Vagina (tissue), 2 donors: ENCODE data around the gene LTB4R. TPM values are rescaled to one million over a fixed set of nuclear protein-coding genes. Genes with fewer than 3 reads are reported as not detected.

Source experiments
- DNase-seq, 2 donors: peaks; one replicate each; pipeline ENCODE4 v3.0.0-alpha.2; 2017; ENCODE audit errors: extremely low spot score in 2 of 2
- H3K27ac ChIP-seq: fragments of 200-600 bp; sonication (generic); one replicate; pipeline ENCODE4 v1.5.1; 2019
- H3K27me3 ChIP-seq: fragments of 200-600 bp; sonication (generic); one replicate; pipeline ENCODE4 v1.5.1; 2019
- H3K36me3 ChIP-seq, 2 donors: fragments of 200-600 bp; sonication (generic); one replicate each; pipeline ENCODE4 v1.5.1; 2017 to 2019
- H3K4me1 ChIP-seq: fragments of 200-600 bp; sonication (generic); one replicate; pipeline ENCODE4 v1.5.1; 2019
- H3K4me3 ChIP-seq, 2 donors: fragments of 200-600 bp; sonication (generic); 1 replicate in 1 of 2; 2 replicates in 1 of 2; pipeline ENCODE4 v1.5.1; 2016 to 2019
- H3K9me3 ChIP-seq: fragments of 200-600 bp; sonication (generic); one replicate; pipeline ENCODE4 v1.5.1; 2019
- CTCF ChIP-seq, 3 experiments: fragments of 450-650 bp in 2 of 3; fragments of 200-600 bp in 1 of 3; sonication (generic) in 1 of 3; IDR thresholded peaks; one replicate each; pipeline ENCODE4 v1.5.1; 2017 to 2019; ENCODE audit warnings: antibody characterized with exemption in 3 of 3, mild to moderate bottlenecking in 2 of 3, moderate library complexity in 2 of 3
- POLR2A ChIP-seq, 2 donors: fragments of 450-650 bp; IDR thresholded peaks; one replicate each; pipeline ENCODE4 v1.6.1; 2017; ENCODE audit warnings: antibody characterized with exemption in 2 of 2, mild to moderate bottlenecking in 2 of 2, moderate library complexity in 2 of 2
- POLR2AphosphoS5 ChIP-seq, 2 donors: sonication (generic); formaldehyde crosslinking; IDR thresholded peaks; one replicate each; pipeline ENCODE4 v1.9.0; 2017; ENCODE audit warnings: antibody characterized with exemption in 2 of 2, mild to moderate bottlenecking in 2 of 2, low read depth in 1 of 2; ENCODE audit not compliant: insufficient read depth in 1 of 2
- intact Hi-C: fragments of 100-400 bp; cut with DNase I; formaldehyde crosslinking; loops from one replicate; pipeline ENCODE4 v1.15.1; 2023
- total RNA-seq: library from RNA; depleted of rRNA; stranded (reverse); fragments of >200 nt; gene quantifications from one replicate; pipeline ENCODE4 v1.2.3, GENCODE V29; 2016

LTB4R gene
- total RNA-seq, 1 donor from 2014 or later: 35.1 TPM

GRCh38 chr14:24300326-24300980, 10.8 kb upstream of the LTB4R start:
- Histone ChIP-seq H3K36me3 (peaks cover 0 to 50% of the 10 kb centered on the region in 2 donors), H3K4me3 (peak overlapping the region; percentile 69 to 87), H3K27me3 (no peaks in the 10 kb centered on the region), H3K9me3 (no peaks in the 10 kb centered on the region), H3K27ac (peak overlapping the region; percentile 88), H3K4me1 (peaks cover 47% of the 10 kb centered on the region)
- no peak for DNase-seq
- intact Hi-C loops: no loop called here
- TF ChIP-seq POLR2AphosphoS5 (IDR thresholded peaks at IDR 0.05; ENCODE audit: insufficient read depth in 1 of 2, low read depth in 1 of 2): no peak
- TF ChIP-seq CTCF (IDR thresholded peaks at IDR 0.05): no peak
- TF ChIP-seq POLR2A (IDR thresholded peaks at IDR 0.05): no peak

DNA sequence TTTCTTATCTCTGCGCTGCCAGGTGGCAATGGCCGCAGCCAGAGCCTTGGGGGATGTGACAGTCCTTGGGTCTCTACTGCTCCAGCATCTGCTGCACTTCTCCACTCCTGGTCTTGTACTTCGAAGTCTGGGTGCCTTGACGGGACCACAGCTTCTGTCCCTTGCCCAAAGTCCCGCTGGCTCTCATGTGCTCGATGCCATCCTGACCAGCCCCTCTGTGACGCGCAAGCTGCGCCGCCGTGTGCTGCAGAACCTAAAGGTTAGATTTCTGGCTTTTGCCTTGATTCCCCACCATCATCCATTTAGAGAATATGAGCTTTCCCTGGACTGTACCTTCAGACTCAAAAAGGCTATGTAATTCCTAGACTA, 7.3 kb upstream of the LTB4R start:
- DNase-seq: no peak
- TF ChIP-seq POLR2A (IDR thresholded peaks at IDR 0.05) (no peak), POLR2AphosphoS5 (IDR thresholded peaks at IDR 0.05; ENCODE audit: insufficient read depth in 1 of 2, low read depth in 1 of 2) (no peak)
- H3K27me3 ChIP-seq: no peaks in the 10 kb centered on the region
- peaks cover 36% of the 10 kb centered on the region for H3K4me1 ChIP-seq
- intact Hi-C loops: no loop called here
- no peaks in the 10 kb centered on the region for H3K9me3 ChIP-seq
- H3K36me3 ChIP-seq: peaks cover 0 to 62% of the 10 kb centered on the region in 2 donors
- no peak overlapping the region for H3K4me3 ChIP-seq
- H3K27ac ChIP-seq: no peak overlapping the region

DNA sequence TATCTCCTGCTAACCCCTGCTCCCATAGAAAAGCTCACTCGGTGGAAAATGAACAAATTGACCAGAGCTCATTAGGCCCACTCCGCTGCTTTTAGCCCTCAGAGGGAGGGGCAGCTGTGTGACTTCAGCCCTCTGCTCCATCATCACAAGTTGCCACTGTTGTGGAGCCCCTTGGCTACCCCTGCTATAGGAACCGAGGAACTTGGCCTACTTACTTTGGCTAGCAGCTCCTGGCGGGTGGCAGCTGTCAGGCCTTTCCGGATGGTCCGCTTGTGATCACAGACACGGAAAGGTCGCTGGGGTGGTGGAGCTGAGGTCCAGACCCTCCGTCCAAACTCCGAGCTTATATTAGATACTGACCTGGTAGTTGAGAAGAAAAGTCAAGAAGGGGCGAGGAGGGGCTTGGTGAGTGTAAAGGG, 4.1 kb upstream of the LTB4R start:
- Histone ChIP-seq H3K36me3 (peaks cover 0 to 51% of the 10 kb centered on the region in 2 donors), H3K27me3 (no peaks in the 10 kb centered on the region), H3K4me3 (no peak overlapping the region), H3K27ac (no peak overlapping the region), H3K4me1 (peaks cover 44% of the 10 kb centered on the region), H3K9me3 (no peaks in the 10 kb centered on the region)
- intact Hi-C loops: no loop called here
- no peak for DNase-seq
- TF ChIP-seq POLR2AphosphoS5 (IDR thresholded peaks at IDR 0.05; ENCODE audit: insufficient read depth in 1 of 2, low read depth in 1 of 2) (no peak), POLR2A (IDR thresholded peaks at IDR 0.05) (no peak), CTCF (IDR thresholded peaks at IDR 0.05) (no peak)

DNA sequence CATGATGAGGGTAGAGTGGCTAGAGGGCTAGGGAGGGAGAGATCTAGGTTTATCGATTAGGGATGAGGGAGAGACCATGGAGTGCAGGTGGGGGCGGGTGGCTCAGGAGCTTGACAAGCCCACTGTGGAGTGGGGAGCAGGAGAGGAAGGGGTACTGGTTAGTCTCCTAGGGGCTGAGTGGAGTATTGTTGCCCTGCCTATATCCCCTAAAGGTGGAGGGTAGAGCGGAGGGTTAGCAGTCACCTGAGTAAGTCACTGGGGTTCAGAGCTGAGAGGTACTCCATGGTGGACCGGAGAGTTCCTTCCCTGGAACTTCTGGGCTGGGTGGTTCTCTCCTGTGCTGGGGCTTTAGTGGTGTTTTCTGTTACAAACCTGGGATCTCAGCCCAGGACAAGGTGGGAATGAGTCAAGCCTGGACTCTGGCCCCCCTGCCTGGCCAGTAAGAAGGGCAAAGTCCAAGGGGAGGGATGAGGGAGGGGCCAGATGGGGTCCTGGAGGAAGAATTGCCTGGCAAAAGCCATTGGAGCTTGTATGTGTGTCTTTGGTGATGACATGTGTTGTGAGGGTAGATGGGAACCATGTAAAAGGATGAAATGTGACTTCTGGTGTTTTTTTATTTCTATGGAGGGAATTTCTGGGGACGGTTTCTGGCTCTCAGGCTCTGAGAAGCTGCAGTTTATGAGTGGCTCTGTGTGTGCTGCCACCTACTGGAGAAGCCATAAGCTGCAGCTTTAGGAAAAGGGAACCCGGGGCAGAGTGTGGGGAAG, 3.5 kb upstream of the LTB4R start, which contains the start of gene CIDEB:
CIDEB (minus strand) TSS at position 403 of the 767 bp plus-strand sequence; CDS start at position 284, 119 bp downstream.
- intact Hi-C loops: no loop called here
- TF ChIP-seq POLR2A (IDR thresholded peaks at IDR 0.05) (no peak), CTCF (IDR thresholded peaks at IDR 0.05) (peak in 2 of 3 experiments; percentile 70 to 79), POLR2AphosphoS5 (IDR thresholded peaks at IDR 0.05; ENCODE audit: insufficient read depth in 1 of 2, low read depth in 1 of 2) (no peak)
- Histone ChIP-seq H3K4me1 (peaks cover 50% of the 10 kb centered on the region), H3K4me3 (no peak within 1 kb of the TSS), H3K27ac (peak within 1 kb of the TSS; percentile 87), H3K27me3 (no peaks in the 10 kb centered on the region), H3K36me3 (peaks cover 0 to 45% of the 10 kb centered on the region in 2 donors), H3K9me3 (no peaks in the 10 kb centered on the region)
- DNase-seq: no peak

- peaks cover 57% of the 10 kb centered on the region for H3K4me1 ChIP-seq
- H3K36me3 ChIP-seq: peaks cover 0 to 38% of the 10 kb centered on the region in 2 donors
- no peaks in the 10 kb centered on the region for H3K27me3 ChIP-seq
- no peaks in the 10 kb centered on the region for H3K9me3 ChIP-seq
- no peak overlapping the region for H3K4me3 ChIP-seq
- no peak for DNase-seq
- peak overlapping the region; percentile 87 for H3K27ac ChIP-seq
- no peak for TF ChIP-seq POLR2AphosphoS5 (IDR thresholded peaks at IDR 0.05; ENCODE audit: insufficient read depth in 1 of 2, low read depth in 1 of 2)
- TF ChIP-seq CTCF (IDR thresholded peaks at IDR 0.05): no peak
- TF ChIP-seq POLR2A (IDR thresholded peaks at IDR 0.05): no peak
- intact Hi-C loops: no loop called here
These were observed 2.8 kb upstream of the LTB4R start for GRCh38 chr14:24308342-24309124.
